Ishikawa (cell line): Measurements from ENCODE around the gene MAB21L2.

Experiments
- CEBPB ChIP-seq: IDR thresholded peaks from 2 replicates; pipeline ENCODE4 v1.6.1; 2012
- CREB1 ChIP-seq: IDR thresholded peaks from 2 replicates; pipeline ENCODE4 v1.6.1; 2012; ENCODE audit warnings: low read depth
- EGR1 ChIP-seq: IDR thresholded peaks from 2 replicates; pipeline ENCODE4 v1.6.1; 2012
- EP300 ChIP-seq: IDR thresholded peaks from 2 replicates; pipeline ENCODE4 v1.6.1; 2012; ENCODE audit warnings: borderline replicate concordance
- FOXM1 ChIP-seq: IDR thresholded peaks from 2 replicates; pipeline ENCODE4 v1.6.1; 2012; ENCODE audit warnings: low read depth, borderline replicate concordance
- MAX ChIP-seq: IDR thresholded peaks from 2 replicates; pipeline ENCODE4 v1.6.1; 2012
- NFIC ChIP-seq: IDR thresholded peaks from 2 replicates; pipeline ENCODE4 v1.6.1; 2012
- RAD21 ChIP-seq: IDR thresholded peaks from 2 replicates; pipeline ENCODE4 v1.6.1; 2012; ENCODE audit warnings: low read depth
- REST ChIP-seq: IDR thresholded peaks from 2 replicates; pipeline ENCODE4 v1.6.1; 2012; ENCODE audit warnings: low read depth, mild to moderate bottlenecking
- TAF1 ChIP-seq: IDR thresholded peaks from 2 replicates; pipeline ENCODE4 v1.6.1; 2012; ENCODE audit warnings: low read depth, mild to moderate bottlenecking
- TCF12 ChIP-seq: IDR thresholded peaks from 2 replicates; pipeline ENCODE4 v1.6.1; 2012; ENCODE audit warnings: low read depth
- TEAD4 ChIP-seq: IDR thresholded peaks from 2 replicates; pipeline ENCODE4 v1.6.1; 2012
- USF1 ChIP-seq: IDR thresholded peaks from 2 replicates; pipeline ENCODE4 v1.6.1; 2012
- YY1 ChIP-seq: IDR thresholded peaks from 2 replicates; pipeline ENCODE4 v1.6.1; 2012; ENCODE audit warnings: low read depth
- ZBTB7A ChIP-seq: IDR thresholded peaks from 2 replicates; pipeline ENCODE4 v1.6.1; 2012; ENCODE audit warnings: low read depth

Gene MAB21L2

GRCh38 chr4:150581641-150582051 lies 305 bp upstream of the MAB21L2 start:
- no peak for TF ChIP-seq RAD21
- TF ChIP-seq TCF12 = no peak
- no peak for TF ChIP-seq TEAD4
- TF ChIP-seq EGR1 = no peak
- no peak for TF ChIP-seq ZBTB7A
- no peak for TF ChIP-seq YY1
- no peak for TF ChIP-seq TAF1

GRCh38 chr4:150582873-150583286 lies 929 bp downstream of the MAB21L2 start:
- TF ChIP-seq RAD21 (no peak), TAF1 (no peak), REST (no peak), CEBPB (no peak), ZBTB7A (no peak), CREB1 (no peak), MAX (no peak), NFIC (no peak), EGR1 (no peak), YY1 (no peak), FOXM1 (no peak), TEAD4 (no peak), USF1 (no peak), EP300 (no peak), TCF12 (no peak)

- TF ChIP-seq RAD21 (no peak), NFIC (no peak), FOXM1 (no peak), MAX (no peak), YY1 (no peak), TAF1 (no peak), CEBPB (no peak), TEAD4 (no peak), EP300 (no peak), CREB1 (no peak), REST (no peak), USF1 (no peak)
Measured at GRCh38 chr4:150583287-150584110, 1.5 kb downstream of the MAB21L2 start.

GRCh38 chr4:150584111-150584915 lies 2.4 kb downstream of the MAB21L2 start:
- TF ChIP-seq NFIC (no peak), EP300 (no peak), RAD21 (no peak), REST (no peak), TAF1 (no peak), USF1 (no peak)
